SK-N-SH treated with all-trans-retinoic acid at 6 μM for 48 hours (cell line): ENCODE results near the gene CCN2.

ENCODE experiments used
- ATAC-seq: fragments of 200-7000 bp; cut with Tn5 transposase; 3 replicates; pipeline ENCODE4 v1.9.1; 2020; ENCODE audit warnings: mild to moderate bottlenecking, moderate library complexity
- ARNTL ChIP-seq: fragments of 450-650 bp; formaldehyde crosslinking; IDR thresholded peaks from 2 replicates; pipeline ENCODE4 v1.5.0; 2020; ENCODE audit warnings: low read depth, mild to moderate bottlenecking, moderate library complexity, borderline replicate concordance
- BACH2 ChIP-seq: fragments of 250-450 bp; sonication (Bioruptor Pico); IDR thresholded peaks from 2 replicates; pipeline ENCODE4 v1.9.0; 2021; ENCODE audit warnings: mild to moderate bottlenecking, borderline replicate concordance
- CREB5 ChIP-seq: fragments of 250-450 bp; sonication (Bioruptor Pico); IDR thresholded peaks from 2 replicates; pipeline ENCODE4 v1.5.1; 2020; ENCODE audit warnings: low read depth, mild to moderate bottlenecking, moderate library complexity
- CSDC2 ChIP-seq: fragments of 250-450 bp; sonication (Bioruptor Pico); IDR thresholded peaks from 2 replicates; pipeline ENCODE4 v1.5.0; 2020; ENCODE audit warnings: mild to moderate bottlenecking, moderate library complexity
- ESRRG ChIP-seq: fragments of 250-450 bp; sonication (Bioruptor Pico); IDR thresholded peaks from 2 replicates; pipeline ENCODE4 v1.6.1; 2021; ENCODE audit warnings: mild to moderate bottlenecking
- GLIS3 ChIP-seq: fragments of 250-450 bp; sonication (Bioruptor Pico); IDR thresholded peaks from 2 replicates; pipeline ENCODE4 v1.5.0; 2020; ENCODE audit warnings: mild to moderate bottlenecking, moderate library complexity
- OSR1 ChIP-seq: fragments of 250-450 bp; sonication (Bioruptor Pico); IDR thresholded peaks from 2 replicates; pipeline ENCODE4 v1.8.0; 2022; ENCODE audit warnings: moderate library complexity, mild to moderate bottlenecking, inconsistent platforms
- PATZ1 ChIP-seq: fragments of 250-450 bp; sonication (Bioruptor Pico); IDR thresholded peaks from 2 replicates; pipeline ENCODE4 v1.8.0; 2020; ENCODE audit warnings: mild to moderate bottlenecking, moderate library complexity, borderline replicate concordance
- POU6F1 ChIP-seq: fragments of 250-450 bp; sonication (Bioruptor Pico); IDR thresholded peaks from 2 replicates; pipeline ENCODE4 v1.8.0; 2021; ENCODE audit warnings: low read depth, mild to moderate bottlenecking, moderate library complexity, borderline replicate concordance
- PPARA ChIP-seq: fragments of 250-450 bp; sonication (Bioruptor Pico); IDR thresholded peaks from 2 replicates; pipeline ENCODE4 v1.5.0; 2020; ENCODE audit warnings: mild to moderate bottlenecking, borderline replicate concordance
- RARB ChIP-seq: fragments of 250-450 bp; sonication (Bioruptor Pico); IDR thresholded peaks from 2 replicates; pipeline ENCODE4 v1.8.0; 2021; ENCODE audit warnings: mild to moderate bottlenecking, moderate library complexity
- SNAI2 ChIP-seq: fragments of 250-450 bp; sonication (Bioruptor Pico); IDR thresholded peaks from 2 replicates; pipeline ENCODE4 v1.5.0; 2020; ENCODE audit warnings: mild to moderate bottlenecking, moderate library complexity
- TCF4 ChIP-seq: fragments of 250-450 bp; sonication (Bioruptor Pico); IDR thresholded peaks from 2 replicates; pipeline ENCODE4 v1.8.0; 2021; ENCODE audit warnings: mild to moderate bottlenecking, moderate library complexity, borderline replicate concordance
- TOX ChIP-seq: fragments of 250-450 bp; sonication (Bioruptor Pico); IDR thresholded peaks from 2 replicates; pipeline ENCODE4 v1.8.0; 2021; ENCODE audit warnings: mild to moderate bottlenecking, moderate library complexity, borderline replicate concordance
- TSHZ2 ChIP-seq: fragments of 250-450 bp; sonication (Bioruptor Pico); IDR thresholded peaks from 2 replicates; pipeline ENCODE4 v1.5.0; 2020; ENCODE audit warnings: mild to moderate bottlenecking, moderate library complexity
- ZC3H10 ChIP-seq: fragments of 250-450 bp; sonication (Bioruptor Pico); IDR thresholded peaks from 2 replicates; pipeline ENCODE4 v1.5.1; 2021; ENCODE audit warnings: mild to moderate bottlenecking, moderate library complexity
- ZFP3 ChIP-seq: fragments of 250-450 bp; sonication (Bioruptor Pico); IDR thresholded peaks from 2 replicates; pipeline ENCODE4 v1.5.0; 2020; ENCODE audit warnings: mild to moderate bottlenecking, moderate library complexity
- ZFP30 ChIP-seq: fragments of 450-650 bp; formaldehyde crosslinking; IDR thresholded peaks from 2 replicates; pipeline ENCODE4 v1.5.0; 2022; ENCODE audit warnings: mild to moderate bottlenecking, moderate library complexity
- ZNF565 ChIP-seq: fragments of 450-650 bp; formaldehyde crosslinking; conservative IDR thresholded peaks from 2 replicates; pipeline ENCODE4 v1.5.0; 2020; ENCODE audit warnings: low read depth, mild to moderate bottlenecking, moderate library complexity
- ZNF70 ChIP-seq: fragments of 450-650 bp; formaldehyde crosslinking; IDR thresholded peaks from 2 replicates; pipeline ENCODE4 v1.5.0; 2020; ENCODE audit warnings: mild to moderate bottlenecking, moderate library complexity
- ZNF8 ChIP-seq: fragments of 450-650 bp; formaldehyde crosslinking; IDR thresholded peaks from 2 replicates; pipeline ENCODE4 v1.5.0; 2020; ENCODE audit warnings: mild to moderate bottlenecking, moderate library complexity

The CCN2 gene

GRCh38 chr6:131966443-131966842 lies 15.3 kb upstream of the CCN2 start:
- no peak for ATAC-seq
- TF ChIP-seq ARNTL (no peak), ESRRG (CRISPR knock-in tag) (no peak), BACH2 (CRISPR knock-in tag) (no peak), PPARA (CRISPR knock-in tag) (no peak), CREB5 (CRISPR knock-in tag) (no peak), ZFP30 (CRISPR knock-in tag) (no peak), ZC3H10 (CRISPR knock-in tag) (no peak), POU6F1 (no peak), GLIS3 (CRISPR knock-in tag) (no peak), ZNF8 (CRISPR knock-in tag) (no peak), RARB (CRISPR knock-in tag) (no peak), ZFP3 (CRISPR knock-in tag) (no peak), ZNF565 (no peak), SNAI2 (CRISPR knock-in tag) (no peak), CSDC2 (CRISPR knock-in tag) (no peak), TCF4 (CRISPR knock-in tag) (no peak), ZNF70 (CRISPR knock-in tag) (no peak), OSR1 (no peak), TOX (no peak)

GRCh38 chr6:131963063-131963462 lies 11.9 kb upstream of the CCN2 start:
- ATAC-seq = no peak
- TF ChIP-seq TSHZ2 (no peak), PPARA (CRISPR knock-in tag) (no peak), TOX (no peak)

- peak; percentile 52 for ATAC-seq
- TF ChIP-seq SNAI2 (CRISPR knock-in tag) (no peak), ZFP30 (CRISPR knock-in tag) (no peak), POU6F1 (no peak), ARNTL (no peak), BACH2 (CRISPR knock-in tag) (no peak), PATZ1 (no peak), ZNF565 (no peak), GLIS3 (CRISPR knock-in tag) (no peak), PPARA (CRISPR knock-in tag) (no peak), TCF4 (CRISPR knock-in tag) (no peak)
Observed at GRCh38 chr6:131960371-131961133, 9.4 kb upstream of the CCN2 start.
